ENCODE data around the gene PPARA. TPM values are rescaled to one million over a fixed set of nuclear protein-coding genes. Genes with fewer than 3 reads are reported as not detected.

Gene PPARA
- total and polyA plus RNA-seq, 2 experiments from 2014 or later, result 4.7 to 12.6 TPM

DNA sequence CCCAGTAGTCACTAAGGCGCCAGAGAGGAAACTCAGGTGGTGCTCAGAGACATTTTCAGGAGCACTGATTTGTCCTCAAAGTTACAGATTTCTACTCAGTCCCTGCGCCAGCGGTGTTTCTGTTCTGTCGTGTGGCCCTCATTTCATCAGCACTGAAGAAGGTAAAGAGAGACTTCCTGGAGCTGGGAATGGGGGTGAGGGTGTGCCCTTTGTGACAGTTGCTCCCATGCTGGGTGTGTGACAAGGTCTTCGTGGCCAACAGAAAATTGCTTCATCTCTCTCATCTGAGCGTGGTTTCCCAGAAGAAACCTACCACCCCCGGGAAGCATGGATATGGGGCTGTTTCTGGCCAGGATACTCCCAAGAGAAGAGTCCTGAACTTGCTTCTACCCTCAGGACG, 2.0 kb upstream of the PPARA start (continued):
- TF ChIP-seq CTCF (conservative IDR thresholded peaks at IDR 0.05; ENCODE audit: low read depth in 2 of 2), result no peak
- no peak for TF ChIP-seq EZH2 (IDR thresholded peaks at IDR 0.05; ENCODE audit: low read depth, unreplicated experiment)
- no peak for TF ChIP-seq JUNB (IDR thresholded peaks at IDR 0.05; ENCODE audit: unreplicated experiment)
- TF ChIP-seq ZNF114 (CRISPR knock-in tag; IDR thresholded peaks at IDR 0.05), result no peak
- TF ChIP-seq ZNF331 (CRISPR knock-in tag; IDR thresholded peaks at IDR 0.05; ENCODE audit: low read depth), result no peak
- no peak for TF ChIP-seq STAT1 (IDR thresholded peaks at IDR 0.05; ENCODE audit: unreplicated experiment)
- no peak for TF ChIP-seq CREB1 (CRISPR knock-in tag; IDR thresholded peaks at IDR 0.05; ENCODE audit: low read depth)

GRCh38 chr22:46148816-46149511, 1.4 kb upstream of the PPARA start:
- H3F3A ChIP-seq (replicated peaks; ENCODE audit: low read depth), result no peaks in the 10 kb centered on the region
- H3K27me3 ChIP-seq (ENCODE audit: insufficient read depth), result peaks cover 36% of the 10 kb centered on the region
- H3K4me3 ChIP-seq, result peak overlapping the region; percentile 74
- no peaks in the 10 kb centered on the region for H4K20me1 ChIP-seq (replicated peaks; ENCODE audit: insufficient read depth)
- no peaks in the 10 kb centered on the region; the same call in 2 of the 3 replicates for H3K36me3 Mint-ChIP-seq (ENCODE audit: low read depth)
- no peaks in the 10 kb centered on the region for H3K79me2 ChIP-seq (replicated peaks; ENCODE audit: insufficient read depth)
- no peaks in the 10 kb centered on the region for H3K36me3 ChIP-seq (ENCODE audit: insufficient read depth)
- DNase-seq (ENCODE audit: low spot score) (no peak), ATAC-seq (no peak)
- no peaks in the 10 kb centered on the region for H3K9me2 ChIP-seq (ENCODE audit: insufficient read depth)
- peak overlapping the region; percentile 80 for H3K4me3 Mint-ChIP-seq
- H3K9me3 Mint-ChIP-seq, result no peaks in the 10 kb centered on the region
- TF ChIP-seq STAT1 (IDR thresholded peaks at IDR 0.05; ENCODE audit: unreplicated experiment) (no peak), ZNF331 (CRISPR knock-in tag; IDR thresholded peaks at IDR 0.05; ENCODE audit: low read depth) (no peak), NANOG (IDR thresholded peaks at IDR 0.05; ENCODE audit: borderline replicate concordance) (no peak), JUNB (IDR thresholded peaks at IDR 0.05; ENCODE audit: unreplicated experiment) (no peak), ZNF114 (CRISPR knock-in tag; IDR thresholded peaks at IDR 0.05) (no peak), POLR2AphosphoS5 (IDR thresholded peaks at IDR 0.05; ENCODE audit: low read depth) (no peak)
- TF ChIP-seq, protein P1, sequence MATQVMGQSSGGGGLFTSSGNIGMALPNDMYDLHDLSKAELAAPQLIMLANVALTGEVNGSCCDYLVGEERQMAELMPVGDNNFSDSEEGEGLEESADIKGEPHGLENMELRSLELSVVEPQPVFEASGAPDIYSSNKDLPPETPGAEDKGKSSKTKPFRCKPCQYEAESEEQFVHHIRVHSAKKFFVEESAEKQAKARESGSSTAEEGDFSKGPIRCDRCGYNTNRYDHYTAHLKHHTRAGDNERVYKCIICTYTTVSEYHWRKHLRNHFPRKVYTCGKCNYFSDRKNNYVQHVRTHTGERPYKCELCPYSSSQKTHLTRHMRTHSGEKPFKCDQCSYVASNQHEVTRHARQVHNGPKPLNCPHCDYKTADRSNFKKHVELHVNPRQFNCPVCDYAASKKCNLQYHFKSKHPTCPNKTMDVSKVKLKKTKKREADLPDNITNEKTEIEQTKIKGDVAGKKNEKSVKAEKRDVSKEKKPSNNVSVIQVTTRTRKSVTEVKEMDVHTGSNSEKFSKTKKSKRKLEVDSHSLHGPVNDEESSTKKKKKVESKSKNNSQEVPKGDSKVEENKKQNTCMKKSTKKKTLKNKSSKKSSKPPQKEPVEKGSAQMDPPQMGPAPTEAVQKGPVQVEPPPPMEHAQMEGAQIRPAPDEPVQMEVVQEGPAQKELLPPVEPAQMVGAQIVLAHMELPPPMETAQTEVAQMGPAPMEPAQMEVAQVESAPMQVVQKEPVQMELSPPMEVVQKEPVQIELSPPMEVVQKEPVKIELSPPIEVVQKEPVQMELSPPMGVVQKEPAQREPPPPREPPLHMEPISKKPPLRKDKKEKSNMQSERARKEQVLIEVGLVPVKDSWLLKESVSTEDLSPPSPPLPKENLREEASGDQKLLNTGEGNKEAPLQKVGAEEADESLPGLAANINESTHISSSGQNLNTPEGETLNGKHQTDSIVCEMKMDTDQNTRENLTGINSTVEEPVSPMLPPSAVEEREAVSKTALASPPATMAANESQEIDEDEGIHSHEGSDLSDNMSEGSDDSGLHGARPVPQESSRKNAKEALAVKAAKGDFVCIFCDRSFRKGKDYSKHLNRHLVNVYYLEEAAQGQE (IDR thresholded peaks at IDR 0.05; ENCODE audit: unreplicated experiment), result no peak
- TF ChIP-seq, protein P2, sequence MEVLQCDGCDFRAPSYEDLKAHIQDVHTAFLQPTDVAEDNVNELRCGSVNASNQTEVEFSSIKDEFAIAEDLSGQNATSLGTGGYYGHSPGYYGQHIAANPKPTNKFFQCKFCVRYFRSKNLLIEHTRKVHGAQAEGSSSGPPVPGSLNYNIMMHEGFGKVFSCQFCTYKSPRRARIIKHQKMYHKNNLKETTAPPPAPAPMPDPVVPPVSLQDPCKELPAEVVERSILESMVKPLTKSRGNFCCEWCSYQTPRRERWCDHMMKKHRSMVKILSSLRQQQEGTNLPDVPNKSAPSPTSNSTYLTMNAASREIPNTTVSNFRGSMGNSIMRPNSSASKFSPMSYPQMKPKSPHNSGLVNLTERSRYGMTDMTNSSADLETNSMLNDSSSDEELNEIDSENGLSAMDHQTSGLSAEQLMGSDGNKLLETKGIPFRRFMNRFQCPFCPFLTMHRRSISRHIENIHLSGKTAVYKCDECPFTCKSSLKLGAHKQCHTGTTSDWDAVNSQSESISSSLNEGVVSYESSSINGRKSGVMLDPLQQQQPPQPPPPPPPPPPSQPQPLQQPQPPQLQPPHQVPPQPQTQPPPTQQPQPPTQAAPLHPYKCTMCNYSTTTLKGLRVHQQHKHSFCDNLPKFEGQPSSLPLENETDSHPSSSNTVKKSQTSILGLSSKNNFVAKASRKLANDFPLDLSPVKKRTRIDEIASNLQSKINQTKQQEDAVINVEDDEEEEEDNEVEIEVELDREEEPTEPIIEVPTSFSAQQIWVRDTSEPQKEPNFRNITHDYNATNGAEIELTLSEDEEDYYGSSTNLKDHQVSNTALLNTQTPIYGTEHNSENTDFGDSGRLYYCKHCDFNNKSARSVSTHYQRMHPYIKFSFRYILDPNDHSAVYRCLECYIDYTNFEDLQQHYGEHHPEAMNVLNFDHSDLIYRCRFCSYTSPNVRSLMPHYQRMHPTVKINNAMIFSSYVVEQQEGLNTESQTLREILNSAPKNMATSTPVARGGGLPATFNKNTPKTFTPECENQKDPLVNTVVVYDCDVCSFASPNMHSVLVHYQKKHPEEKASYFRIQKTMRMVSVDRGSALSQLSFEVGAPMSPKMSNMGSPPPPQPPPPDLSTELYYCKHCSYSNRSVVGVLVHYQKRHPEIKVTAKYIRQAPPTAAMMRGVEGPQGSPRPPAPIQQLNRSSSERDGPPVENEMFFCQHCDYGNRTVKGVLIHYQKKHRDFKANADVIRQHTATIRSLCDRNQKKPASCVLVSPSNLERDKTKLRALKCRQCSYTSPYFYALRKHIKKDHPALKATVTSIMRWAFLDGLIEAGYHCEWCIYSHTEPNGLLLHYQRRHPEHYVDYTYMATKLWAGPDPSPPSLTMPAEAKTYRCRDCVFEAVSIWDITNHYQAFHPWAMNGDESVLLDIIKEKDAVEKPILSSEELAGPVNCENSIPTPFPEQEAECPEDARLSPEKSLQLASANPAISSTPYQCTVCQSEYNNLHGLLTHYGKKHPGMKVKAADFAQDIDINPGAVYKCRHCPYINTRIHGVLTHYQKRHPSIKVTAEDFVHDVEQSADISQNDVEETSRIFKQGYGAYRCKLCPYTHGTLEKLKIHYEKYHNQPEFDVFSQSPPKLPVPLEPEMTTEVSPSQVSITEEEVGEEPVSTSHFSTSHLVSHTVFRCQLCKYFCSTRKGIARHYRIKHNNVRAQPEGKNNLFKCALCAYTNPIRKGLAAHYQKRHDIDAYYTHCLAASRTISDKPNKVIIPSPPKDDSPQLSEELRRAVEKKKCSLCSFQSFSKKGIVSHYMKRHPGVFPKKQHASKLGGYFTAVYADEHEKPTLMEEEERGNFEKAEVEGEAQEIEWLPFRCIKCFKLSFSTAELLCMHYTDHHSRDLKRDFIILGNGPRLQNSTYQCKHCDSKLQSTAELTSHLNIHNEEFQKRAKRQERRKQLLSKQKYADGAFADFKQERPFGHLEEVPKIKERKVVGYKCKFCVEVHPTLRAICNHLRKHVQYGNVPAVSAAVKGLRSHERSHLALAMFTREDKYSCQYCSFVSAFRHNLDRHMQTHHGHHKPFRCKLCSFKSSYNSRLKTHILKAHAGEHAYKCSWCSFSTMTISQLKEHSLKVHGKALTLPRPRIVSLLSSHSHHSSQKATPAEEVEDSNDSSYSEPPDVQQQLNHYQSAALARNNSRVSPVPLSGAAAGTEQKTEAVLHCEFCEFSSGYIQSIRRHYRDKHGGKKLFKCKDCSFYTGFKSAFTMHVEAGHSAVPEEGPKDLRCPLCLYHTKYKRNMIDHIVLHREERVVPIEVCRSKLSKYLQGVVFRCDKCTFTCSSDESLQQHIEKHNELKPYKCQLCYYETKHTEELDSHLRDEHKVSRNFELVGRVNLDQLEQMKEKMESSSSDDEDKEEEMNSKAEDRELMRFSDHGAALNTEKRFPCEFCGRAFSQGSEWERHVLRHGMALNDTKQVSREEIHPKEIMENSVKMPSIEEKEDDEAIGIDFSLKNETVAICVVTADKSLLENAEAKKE (CRISPR knock-in tag; IDR thresholded peaks at IDR 0.05), result no peak
- H2AFZ ChIP-seq, result peak overlapping the region; percentile 94
- no peak overlapping the region for H3K27ac Mint-ChIP-seq
- peaks cover 6% of the 10 kb centered on the region; the same call in 2 of the 3 replicates for H3K4me1 Mint-ChIP-seq
- H3K4me2 ChIP-seq, result peak overlapping the region; percentile 93
- no peak overlapping the region for H3K27ac ChIP-seq (ENCODE audit: low read depth)
- peaks cover 42% of the 10 kb centered on the region for H3K27me3 Mint-ChIP-seq (ENCODE audit: insufficient read depth, low read depth, poor library complexity)
- peaks cover 8% of the 10 kb centered on the region for H3K4me1 ChIP-seq (ENCODE audit: insufficient read depth)

Measured in GM23338 (cell line).